ENCODE data around the gene SMG6. TPM values are rescaled to one million over a fixed set of nuclear protein-coding genes. Genes with fewer than 3 reads are reported as not detected.

Gene SMG6
- total and polyA plus RNA-seq, 8 donors = 17.0 to 102 (median 24.4) TPM

DNA sequence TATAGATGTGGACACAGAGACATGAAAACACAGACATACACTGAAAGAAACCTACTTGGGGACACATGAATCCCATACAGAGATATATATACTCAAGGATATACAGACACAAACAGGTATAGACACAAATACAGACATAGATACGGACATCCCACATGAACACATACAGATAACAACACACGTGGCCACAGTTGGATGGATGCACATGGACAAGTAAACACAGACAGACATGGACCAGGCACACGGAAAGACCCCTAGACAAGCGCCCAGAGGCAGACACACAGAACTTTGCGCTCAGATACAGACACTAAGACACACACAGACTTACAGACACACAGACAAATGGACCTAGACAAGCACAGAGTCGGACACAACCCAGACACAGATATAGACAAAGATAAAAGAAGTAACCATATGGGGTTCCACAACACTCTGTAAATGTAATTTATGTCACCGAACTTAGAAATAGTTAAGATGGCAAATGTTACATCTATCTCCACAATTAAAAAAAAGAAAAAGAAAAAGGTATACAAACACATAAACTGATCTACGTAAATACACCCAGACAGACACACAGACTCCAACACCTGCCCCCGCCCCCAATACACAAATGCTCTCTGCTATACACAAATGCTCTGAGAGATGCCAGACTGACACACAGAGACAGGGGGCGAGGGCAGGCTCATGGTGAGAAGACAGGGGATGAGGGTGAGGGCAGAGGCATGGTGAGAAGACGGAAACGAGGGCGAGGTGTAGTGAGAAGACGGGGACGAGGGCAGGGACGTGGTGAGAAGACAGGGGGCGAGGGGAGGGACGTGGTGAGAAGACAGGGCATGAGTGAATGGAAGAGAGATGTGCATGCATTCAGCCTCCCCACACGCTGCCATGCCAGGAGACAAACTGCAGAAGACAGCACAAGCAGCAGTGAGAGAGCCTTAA lies 118.3 kb downstream of the SMG6 start:
- no peak for DNase-seq
- WGBS, 5 donors = 90 to 93% (median 92%) methylated on average over 19 of the region's 19 CpGs
- TF ChIP-seq POLR2AphosphoS5 (IDR thresholded peaks at IDR 0.05) = no peak
- TF ChIP-seq, protein P1, sequence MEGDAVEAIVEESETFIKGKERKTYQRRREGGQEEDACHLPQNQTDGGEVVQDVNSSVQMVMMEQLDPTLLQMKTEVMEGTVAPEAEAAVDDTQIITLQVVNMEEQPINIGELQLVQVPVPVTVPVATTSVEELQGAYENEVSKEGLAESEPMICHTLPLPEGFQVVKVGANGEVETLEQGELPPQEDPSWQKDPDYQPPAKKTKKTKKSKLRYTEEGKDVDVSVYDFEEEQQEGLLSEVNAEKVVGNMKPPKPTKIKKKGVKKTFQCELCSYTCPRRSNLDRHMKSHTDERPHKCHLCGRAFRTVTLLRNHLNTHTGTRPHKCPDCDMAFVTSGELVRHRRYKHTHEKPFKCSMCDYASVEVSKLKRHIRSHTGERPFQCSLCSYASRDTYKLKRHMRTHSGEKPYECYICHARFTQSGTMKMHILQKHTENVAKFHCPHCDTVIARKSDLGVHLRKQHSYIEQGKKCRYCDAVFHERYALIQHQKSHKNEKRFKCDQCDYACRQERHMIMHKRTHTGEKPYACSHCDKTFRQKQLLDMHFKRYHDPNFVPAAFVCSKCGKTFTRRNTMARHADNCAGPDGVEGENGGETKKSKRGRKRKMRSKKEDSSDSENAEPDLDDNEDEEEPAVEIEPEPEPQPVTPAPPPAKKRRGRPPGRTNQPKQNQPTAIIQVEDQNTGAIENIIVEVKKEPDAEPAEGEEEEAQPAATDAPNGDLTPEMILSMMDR (IDR thresholded peaks at IDR 0.05) = no peak
- no peak for TF ChIP-seq POLR2A (IDR thresholded peaks at IDR 0.05)
- no peak for TF ChIP-seq EP300 (IDR thresholded peaks at IDR 0.05)

DNA sequence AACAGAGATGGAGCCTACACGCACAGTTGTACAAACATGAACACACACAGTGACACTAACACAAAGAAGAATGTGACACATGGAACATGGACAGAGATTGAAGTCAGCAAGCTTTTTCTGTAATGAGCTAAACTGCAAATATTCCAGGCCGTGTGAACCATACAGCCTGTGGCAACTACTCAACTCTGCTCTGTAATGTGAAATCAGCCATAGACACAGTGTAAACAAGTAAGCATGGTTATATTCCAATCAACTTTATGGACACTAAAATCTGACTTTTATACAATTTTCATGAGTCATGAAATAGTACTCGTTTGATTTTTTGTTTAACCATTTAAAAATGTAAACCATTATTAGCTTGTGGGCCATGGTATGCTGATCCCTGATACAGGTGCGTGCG lies 120.2 kb downstream of the SMG6 start:
- Histone ChIP-seq H3K27ac (peak overlapping the region in 4 of 5 donors; percentile 77 to 91 (median 88)), H3K4me3 (no peak overlapping the region), H3K27me3 (no peaks in the 10 kb centered on the region), H3K9me3 (no peaks in the 10 kb centered on the region), H3K4me1 (peaks cover 32 to 50% (median 44%) of the 10 kb centered on the region in 4 donors), H3K36me3 (peaks cover 6 to 63% (median 49%) of the 10 kb centered on the region in 4 donors)
- no peak for TF ChIP-seq POLR2A (IDR thresholded peaks at IDR 0.05)
- no peak for TF ChIP-seq EP300 (IDR thresholded peaks at IDR 0.05)
- TF ChIP-seq, protein P1 (IDR thresholded peaks at IDR 0.05) = no peak
- intact Hi-C loops (cut with DNase I; ENCODE audit: low total_unique reads) = no loop called here
- WGBS, 5 donors = 73 to 78% (median 76%) methylated on average over 5 of the region's 5 CpGs
- DNase-seq = no peak

More for the DNA sequence above, 118.3 kb downstream of the SMG6 start:
- Histone ChIP-seq H3K9me3 (no peaks in the 10 kb centered on the region), H3K4me3 (no peak overlapping the region), H3K36me3 (peaks cover 6 to 62% (median 51%) of the 10 kb centered on the region in 4 donors), H3K4me1 (peaks cover 13 to 48% (median 38%) of the 10 kb centered on the region in 4 donors), H3K27me3 (no peaks in the 10 kb centered on the region), H3K27ac (no peak overlapping the region)
- intact Hi-C loops (cut with DNase I; ENCODE audit: low total_unique reads) = no loop called here

DNA sequence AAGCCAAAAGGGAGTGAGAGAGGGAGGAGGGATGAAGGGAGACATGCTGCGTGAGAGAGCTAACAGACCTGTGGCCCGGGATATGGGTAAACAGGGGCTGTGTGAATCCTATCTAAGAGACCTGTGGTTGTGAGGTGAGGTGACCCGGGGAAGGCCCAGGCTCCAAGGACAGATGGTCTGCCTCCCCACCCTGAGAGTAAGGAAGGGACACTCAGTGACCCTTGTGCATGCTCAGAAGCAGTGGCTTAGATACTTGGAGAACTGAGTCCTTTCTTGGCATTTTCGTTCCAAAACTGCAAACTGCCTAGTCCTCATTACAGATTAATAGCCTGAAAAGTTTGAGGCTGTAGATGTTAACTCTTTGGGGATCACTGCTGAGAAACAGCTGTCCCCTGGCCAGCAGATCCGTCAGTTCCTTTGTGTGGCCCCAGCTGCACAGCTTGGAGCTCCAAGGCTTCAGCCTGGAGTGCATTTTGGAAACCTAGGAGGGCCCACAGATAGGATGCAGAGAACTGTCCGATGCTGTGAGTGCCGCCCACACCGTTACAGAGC lies 121.6 kb downstream of the SMG6 start:
- Histone ChIP-seq H3K36me3 (peaks cover 6 to 49% (median 36%) of the 10 kb centered on the region in 4 donors), H3K27ac (peak overlapping the region; percentile 50 to 91 (median 87)), H3K27me3 (no peaks in the 10 kb centered on the region), H3K4me1 (peaks cover 45 to 64% (median 57%) of the 10 kb centered on the region in 4 donors), H3K9me3 (no peaks in the 10 kb centered on the region), H3K4me3 (no peak overlapping the region)
- intact Hi-C loops (cut with DNase I; ENCODE audit: low total_unique reads) = no loop called here
- DNase-seq = no peak
- WGBS, 5 donors = 53 to 71% (median 66%) methylated on average over 8 of the region's 8 CpGs
- TF ChIP-seq, protein P1 (IDR thresholded peaks at IDR 0.05) = no peak
- no peak for TF ChIP-seq POLR2A (IDR thresholded peaks at IDR 0.05)
- no peak for TF ChIP-seq EP300 (IDR thresholded peaks at IDR 0.05)
- no peak for TF ChIP-seq POLR2AphosphoS5 (IDR thresholded peaks at IDR 0.05)

DNA sequence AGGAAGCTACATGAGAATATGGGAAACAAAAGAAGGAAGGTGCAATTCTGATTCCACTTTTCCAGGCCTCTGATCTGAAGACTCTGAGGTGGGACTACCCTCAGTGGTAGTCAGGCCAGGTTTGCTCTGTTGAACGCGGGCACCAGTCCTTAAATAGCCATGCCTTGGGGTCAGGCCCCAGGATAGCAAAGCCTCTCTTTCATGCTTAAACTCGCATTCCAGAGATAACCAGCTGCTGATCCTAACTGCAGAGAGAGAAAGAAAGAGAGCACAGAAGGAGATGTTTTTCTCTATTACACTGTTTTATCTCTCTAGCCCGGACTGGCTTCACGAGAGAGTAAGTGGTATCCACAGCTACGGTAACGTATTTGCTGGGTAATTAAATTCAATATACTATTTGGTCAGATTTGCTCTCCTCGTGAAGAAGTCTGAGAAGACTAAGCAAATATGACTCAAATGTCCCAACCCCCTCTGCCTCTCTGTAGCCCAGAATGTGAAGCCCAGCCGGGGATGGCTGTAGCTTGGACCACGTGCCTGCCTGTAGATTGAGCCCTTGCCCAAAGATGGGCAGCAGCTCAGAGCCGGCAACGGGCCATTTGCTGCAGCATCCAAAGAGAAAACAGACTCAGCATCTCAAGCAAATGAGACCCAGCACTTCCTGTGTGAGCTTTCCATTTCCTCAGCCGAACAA lies 122.2 kb downstream of the SMG6 start:
- H3K27ac ChIP-seq = peak overlapping the region; percentile 50 to 91 (median 87)
- no peaks in the 10 kb centered on the region for H3K9me3 ChIP-seq
- no peaks in the 10 kb centered on the region for H3K27me3 ChIP-seq
- intact Hi-C loops (cut with DNase I; ENCODE audit: low total_unique reads) = no loop called here
- no peak overlapping the region for H3K4me3 ChIP-seq
- 39 to 64% (median 61%) methylated on average over 13 of the region's 13 CpGs for WGBS, 5 donors
- H3K36me3 ChIP-seq = peaks cover 1 to 46% (median 30%) of the 10 kb centered on the region in 4 donors
- TF ChIP-seq POLR2AphosphoS5 (IDR thresholded peaks at IDR 0.05) = peak in 2 of 3 donors; percentile 65 to 78
- no peak for TF ChIP-seq POLR2A (IDR thresholded peaks at IDR 0.05)
- TF ChIP-seq, protein P1 (IDR thresholded peaks at IDR 0.05) = no peak
- no peak for TF ChIP-seq EP300 (IDR thresholded peaks at IDR 0.05)
- H3K4me1 ChIP-seq = peaks cover 52 to 70% (median 63%) of the 10 kb centered on the region in 4 donors
- DNase-seq = peak in 1 of 2 donors; percentile 85
